HG03108 (cell line): ENCODE data around the gene PLCB2.

Source experiments
- ATAC-seq: cut with Tn5 transposase; IDR thresholded peaks from one replicate; pipeline ENCODE4 v1.9.1; 2021; ENCODE audit warnings: moderate library complexity; ENCODE audit not compliant: unreplicated experiment

The PLCB2 gene

GRCh38 chr15:40252438-40253166, 55.1 kb downstream of the PLCB2 start:
- no peak for ATAC-seq

DNA sequence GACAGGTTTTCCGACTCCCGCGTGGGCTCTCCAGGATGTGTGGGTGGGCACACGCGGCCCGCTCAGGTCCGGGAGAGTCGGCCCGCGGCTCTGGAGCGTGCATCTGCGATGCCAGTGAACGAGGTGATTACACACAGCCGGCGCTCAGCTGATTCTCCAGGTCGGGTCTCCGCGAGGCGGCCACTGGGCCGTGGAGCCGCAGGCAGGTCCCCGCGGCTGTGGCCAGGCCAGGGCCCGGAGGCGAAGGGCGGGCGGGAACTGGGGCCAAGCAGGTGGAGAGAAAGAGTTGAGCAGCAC, 55.6 kb downstream of the PLCB2 start:
- ATAC-seq, result no peak

GRCh38 chr15:40251486-40252140, 56.1 kb downstream of the PLCB2 start:
- ATAC-seq, result no peak

GRCh38 chr15:40250771-40251483, 56.8 kb downstream of the PLCB2 start:
- no peak for ATAC-seq

GRCh38 chr15:40250304-40250656, 57.5 kb downstream of the PLCB2 start:
- no peak for ATAC-seq

GRCh38 chr15:40249477-40250303, 58.0 kb downstream of the PLCB2 start:
- no peak for ATAC-seq

- ATAC-seq, result no peak
Observed at GRCh38 chr15:40248006-40248783, 59.5 kb downstream of the PLCB2 start.

GRCh38 chr15:40247406-40247971, 60.2 kb downstream of the PLCB2 start:
- no peak for ATAC-seq

GRCh38 chr15:40246496-40247280, 61.0 kb downstream of the PLCB2 start:
- ATAC-seq, result no peak

DNA sequence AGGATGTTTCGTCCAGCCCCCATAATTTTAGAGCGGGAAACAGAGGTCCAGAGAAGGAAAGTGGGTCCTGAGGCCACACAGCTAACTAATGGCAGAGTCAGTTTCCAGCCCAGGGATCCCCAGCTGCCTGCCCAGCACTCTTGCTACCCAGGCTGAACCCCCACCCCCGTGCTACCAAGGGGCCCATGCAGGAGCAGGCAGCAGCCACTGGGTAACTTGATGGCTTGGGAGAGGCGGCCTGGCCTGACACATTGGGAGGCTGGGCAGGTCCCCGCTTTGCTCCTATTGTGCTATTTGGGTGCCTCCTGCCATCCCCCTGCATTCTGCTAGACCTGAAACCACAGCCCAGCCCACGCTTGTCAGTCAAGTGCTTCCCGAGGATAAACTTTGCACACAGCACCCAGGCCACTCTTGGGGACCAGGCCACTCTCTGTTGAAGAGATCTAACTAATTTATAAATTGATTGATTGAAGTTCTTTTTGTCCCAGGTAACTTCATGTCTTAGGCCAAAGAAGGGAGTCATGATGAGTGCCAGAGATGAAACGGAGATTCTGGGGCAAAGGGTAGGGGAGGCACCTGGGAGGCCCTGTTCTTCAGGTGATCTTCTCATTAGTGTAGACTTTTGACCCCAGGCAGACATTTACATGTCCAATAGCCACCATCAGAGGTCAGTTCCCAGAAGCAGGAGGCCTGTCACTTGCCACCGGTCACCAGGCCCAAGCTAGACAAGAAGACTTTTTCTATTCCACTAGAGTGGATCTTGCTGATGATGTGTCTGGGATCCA, 61.9 kb downstream of the PLCB2 start:
- no peak for ATAC-seq

DNA sequence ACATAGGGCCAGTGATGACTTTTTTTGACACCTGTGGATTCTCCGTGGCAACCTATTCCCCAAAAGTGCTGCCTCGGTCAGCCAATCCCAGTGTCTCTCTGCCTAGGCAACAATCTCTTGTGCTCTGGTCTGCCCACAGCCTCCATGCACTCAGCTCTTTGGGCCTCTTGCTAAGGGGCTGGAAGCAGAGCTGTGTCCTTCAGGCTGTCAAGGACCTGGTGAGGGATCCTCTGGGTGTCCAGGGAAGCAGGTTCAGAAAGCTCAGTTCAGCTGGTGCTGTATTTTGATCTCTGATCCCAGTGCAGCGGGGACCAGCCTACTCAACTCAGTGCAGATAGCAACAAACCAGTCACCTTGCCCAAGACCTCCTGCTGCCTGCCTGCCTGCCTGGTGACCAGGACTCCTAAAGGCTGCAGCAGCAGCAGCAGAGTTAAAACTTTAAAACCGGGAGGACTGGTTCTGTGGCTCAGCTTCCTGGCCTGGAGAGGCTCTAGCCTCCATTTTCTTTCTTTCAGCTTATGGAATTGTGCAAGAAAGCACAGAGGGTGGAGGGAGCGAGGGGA, 62.7 kb downstream of the PLCB2 start:
- no peak for ATAC-seq

GRCh38 chr15:40243126-40243810, 64.5 kb downstream of the PLCB2 start:
- no peak for ATAC-seq

GRCh38 chr15:40242601-40243000, 65.1 kb downstream of the PLCB2 start:
- ATAC-seq, result no peak

GRCh38 chr15:40242213-40242599, 65.5 kb downstream of the PLCB2 start:
- ATAC-seq, result no peak

GRCh38 chr15:40241269-40242212, 66.2 kb downstream of the PLCB2 start:
- ATAC-seq, result no peak

- no peak for ATAC-seq
Observed at GRCh38 chr15:40240619-40241221, 67.0 kb downstream of the PLCB2 start.
